ENCODE measurements around the gene P4HA2. TPM values are rescaled to one million over a fixed set of nuclear protein-coding genes. Genes with fewer than 3 reads are reported as not detected.

Gene P4HA2
- total RNA-seq = 104 and 117 TPM in 2 replicates
- long read RNA-seq, transcript P4HA2-203 (16 exons, 2,223 nt) = minor isoform, 32 of 1,348 reads
- long read RNA-seq, transcript P4HA2-202 (15 exons, 2,313 nt) = major isoform, 946 of 1,348 reads
- long read RNA-seq, transcript P4HA2-201 (16 exons, 2,230 nt) = minor isoform, 11 of 1,348 reads
- long read RNA-seq, partial matches to known transcripts = 61 of 1,348 reads
- long read RNA-seq, other reads (novel, unspliced or antisense) = 293 of 1,348 reads

- Mint-ChIP-seq H3K9me3 (ENCODE audit: unreplicated experiment) (no peaks in the 10 kb centered on the region), H3K4me1 (ENCODE audit: unreplicated experiment) (peaks cover 44% of the 10 kb centered on the region), H3K36me3 (ENCODE audit: unreplicated experiment) (no peaks in the 10 kb centered on the region), H3K27ac (ENCODE audit: unreplicated experiment) (peak within 1 kb of the TSS; percentile 89), H3K4me3 (ENCODE audit: unreplicated experiment) (peak within 1 kb of the TSS; percentile 81), H3K27me3 (ENCODE audit: unreplicated experiment) (peaks cover 3% of the 10 kb centered on the region)
- DNase-seq (ENCODE audit: extremely low spot score, unreplicated experiment) = peak; percentile 91
- no peak for TF ChIP-seq CTCF (IDR thresholded peaks at IDR 0.05)
Measured at GRCh38 chr5:132227485-132228240, at the start of gene P4HA2. P4HA2 (minus strand) TSS chr5:132227853; CDS start chr5:132218626, 9,227 bp downstream.

- DNase-seq (ENCODE audit: extremely low spot score, unreplicated experiment) = no peak
- Mint-ChIP-seq H3K36me3 (ENCODE audit: unreplicated experiment) (peaks cover 7% of the 10 kb centered on the region), H3K4me3 (ENCODE audit: unreplicated experiment) (no peak overlapping the region), H3K27ac (ENCODE audit: unreplicated experiment) (no peak overlapping the region), H3K4me1 (ENCODE audit: unreplicated experiment) (peaks cover 7% of the 10 kb centered on the region), H3K27me3 (ENCODE audit: unreplicated experiment) (peaks cover 12% of the 10 kb centered on the region), H3K9me3 (ENCODE audit: unreplicated experiment) (no peaks in the 10 kb centered on the region)
- no peak for TF ChIP-seq CTCF (IDR thresholded peaks at IDR 0.05)
Measured at GRCh38 chr5:132277256-132277655, 49.6 kb upstream of the P4HA2 start.

GRCh38 chr5:132275367-132276220 is 47.9 kb upstream of the P4HA2 start:
- DNase-seq (ENCODE audit: extremely low spot score, unreplicated experiment) = no peak
- H3K36me3 Mint-ChIP-seq (ENCODE audit: unreplicated experiment) = peaks cover 16% of the 10 kb centered on the region
- H3K4me1 Mint-ChIP-seq (ENCODE audit: unreplicated experiment) = peaks cover 9% of the 10 kb centered on the region
- no peak for TF ChIP-seq CTCF (IDR thresholded peaks at IDR 0.05)
- H3K27me3 Mint-ChIP-seq (ENCODE audit: unreplicated experiment) = peaks cover 6% of the 10 kb centered on the region
- no peak overlapping the region for H3K27ac Mint-ChIP-seq (ENCODE audit: unreplicated experiment)
- no peak overlapping the region for H3K4me3 Mint-ChIP-seq (ENCODE audit: unreplicated experiment)
- no peaks in the 10 kb centered on the region for H3K9me3 Mint-ChIP-seq (ENCODE audit: unreplicated experiment)

GRCh38 chr5:132274050-132274792 is 46.6 kb upstream of the P4HA2 start:
- Mint-ChIP-seq H3K27me3 (ENCODE audit: unreplicated experiment) (no peaks in the 10 kb centered on the region), H3K4me1 (ENCODE audit: unreplicated experiment) (peaks cover 15% of the 10 kb centered on the region), H3K9me3 (ENCODE audit: unreplicated experiment) (no peaks in the 10 kb centered on the region), H3K27ac (ENCODE audit: unreplicated experiment) (no peak overlapping the region), H3K36me3 (ENCODE audit: unreplicated experiment) (peaks cover 18% of the 10 kb centered on the region), H3K4me3 (ENCODE audit: unreplicated experiment) (no peak overlapping the region)
- DNase-seq (ENCODE audit: extremely low spot score, unreplicated experiment) = no peak
- TF ChIP-seq CTCF (IDR thresholded peaks at IDR 0.05) = no peak

Data from osteocyte (in vitro differentiated cells).